HuH-7.5 (cell line): ENCODE data around the gene HES4.

ENCODE experiments used
- DNase-seq: peaks from one replicate; pipeline ENCODE4 v3.0.0; 2011; ENCODE audit warnings: low spot score

The HES4 gene, protein sequence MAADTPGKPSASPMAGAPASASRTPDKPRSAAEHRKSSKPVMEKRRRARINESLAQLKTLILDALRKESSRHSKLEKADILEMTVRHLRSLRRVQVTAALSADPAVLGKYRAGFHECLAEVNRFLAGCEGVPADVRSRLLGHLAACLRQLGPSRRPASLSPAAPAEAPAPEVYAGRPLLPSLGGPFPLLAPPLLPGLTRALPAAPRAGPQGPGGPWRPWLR

DNA sequence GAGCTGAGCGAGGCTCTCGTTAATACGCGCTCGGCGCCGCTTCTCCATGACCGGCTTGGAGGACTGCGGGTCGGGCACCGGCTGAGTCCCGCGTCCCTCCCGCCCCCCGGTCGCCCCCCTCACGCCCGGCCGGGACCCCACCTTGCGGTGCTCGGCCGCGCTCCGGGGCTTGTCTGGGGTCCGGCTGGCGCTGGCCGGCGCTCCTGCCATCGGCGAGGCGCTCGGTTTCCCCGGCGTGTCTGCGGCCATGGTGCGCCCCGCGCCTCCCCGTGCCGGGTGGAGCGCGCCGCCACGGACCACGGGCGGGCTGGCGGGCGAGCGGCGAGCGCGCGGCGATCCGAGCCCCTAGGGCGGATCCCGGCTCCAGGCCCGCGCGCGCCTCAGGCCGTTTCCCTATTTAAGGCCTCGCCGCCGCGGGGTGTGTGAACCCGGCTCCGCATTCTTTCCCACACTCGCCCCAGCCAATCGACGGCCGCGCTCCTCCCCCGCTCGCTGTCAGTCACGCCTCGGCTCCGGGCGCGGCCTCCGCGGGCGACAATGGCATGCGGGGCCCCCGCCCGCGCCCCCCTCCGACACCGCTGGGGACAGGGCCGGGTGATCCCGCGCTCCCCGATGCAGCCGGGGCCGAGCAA is at the start of gene HES4:
HES4 (minus strand) TSS at position 373 of the 632 bp plus-strand sequence; CDS start at position 249, 124 bp downstream.
- peak; percentile 88 for DNase-seq

DNA sequence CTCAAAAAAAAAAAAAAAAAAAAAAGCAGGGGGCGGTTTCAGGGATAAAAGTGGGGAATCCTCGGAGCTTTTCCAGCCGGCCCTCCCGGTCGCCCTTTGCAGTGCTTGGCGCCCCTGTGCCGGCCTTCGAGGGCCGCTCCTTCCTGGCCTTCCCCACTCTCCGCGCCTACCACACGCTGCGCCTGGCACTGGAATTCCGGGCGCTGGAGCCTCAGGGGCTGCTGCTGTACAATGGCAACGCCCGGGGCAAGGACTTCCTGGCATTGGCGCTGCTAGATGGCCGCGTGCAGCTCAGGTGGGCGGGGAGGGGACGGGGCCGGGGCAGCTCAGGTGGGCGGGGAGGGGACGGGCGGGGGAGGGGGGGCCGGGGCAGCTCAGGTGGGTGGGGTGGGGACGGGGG is 48.9 kb upstream of the HES4 start:
- DNase-seq = no peak

DNA sequence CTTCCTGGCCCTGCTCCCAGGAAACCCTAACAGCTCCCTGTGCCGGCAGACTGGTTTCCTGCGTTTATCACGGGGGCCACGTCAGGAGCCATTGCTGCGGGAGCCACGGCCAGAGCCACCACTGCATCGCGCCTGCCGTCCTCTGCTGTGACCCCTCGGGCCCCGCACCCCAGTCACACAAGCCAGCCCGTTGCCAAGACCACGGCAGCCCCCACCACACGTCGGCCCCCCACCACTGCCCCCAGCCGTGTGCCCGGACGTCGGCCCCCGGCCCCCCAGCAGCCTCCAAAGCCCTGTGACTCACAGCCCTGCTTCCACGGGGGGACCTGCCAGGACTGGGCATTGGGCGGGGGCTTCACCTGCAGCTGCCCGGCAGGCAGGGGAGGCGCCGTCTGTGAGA is 48.1 kb upstream of the HES4 start:
- DNase-seq = no peak

DNA sequence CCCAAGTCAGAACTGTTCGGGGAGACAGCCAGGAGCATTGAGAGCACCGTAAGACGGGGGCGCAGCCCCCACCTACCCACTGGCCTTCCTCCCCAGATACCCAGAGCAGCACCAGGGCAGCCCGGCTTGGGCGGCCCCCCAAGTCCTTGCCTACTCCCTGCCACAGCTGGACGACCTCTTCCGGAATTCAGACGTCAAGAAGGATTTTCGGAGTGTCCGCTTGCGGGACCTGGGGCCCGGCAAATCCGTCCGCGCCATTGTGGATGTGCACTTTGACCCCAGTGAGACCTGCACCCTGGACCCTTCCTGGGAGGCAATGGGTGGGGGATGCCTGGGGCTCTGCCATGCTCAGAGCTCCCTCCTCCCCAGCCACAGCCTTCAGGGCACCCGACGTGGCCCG is 47.5 kb upstream of the HES4 start:
- no peak for DNase-seq

DNA sequence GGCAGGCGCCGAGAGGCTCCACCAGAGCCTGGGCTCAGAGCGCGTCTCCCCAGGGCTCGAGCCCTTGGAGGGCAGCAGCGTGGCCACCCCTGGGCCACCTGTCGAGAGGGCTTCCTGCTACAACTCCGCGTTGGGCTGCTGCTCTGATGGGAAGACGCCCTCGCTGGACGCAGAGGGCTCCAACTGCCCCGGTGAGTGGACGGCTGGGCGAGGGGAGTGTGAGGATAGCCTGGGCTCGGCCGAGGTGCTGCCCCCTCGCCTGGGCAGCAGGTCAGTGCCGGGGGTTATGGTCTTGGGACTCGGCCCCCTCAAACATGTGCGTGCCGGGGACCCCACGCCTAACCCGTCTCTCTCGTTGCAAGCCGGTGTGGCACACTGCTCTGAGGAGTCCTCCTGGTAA is 46.9 kb upstream of the HES4 start:
- DNase-seq = no peak

DNA sequence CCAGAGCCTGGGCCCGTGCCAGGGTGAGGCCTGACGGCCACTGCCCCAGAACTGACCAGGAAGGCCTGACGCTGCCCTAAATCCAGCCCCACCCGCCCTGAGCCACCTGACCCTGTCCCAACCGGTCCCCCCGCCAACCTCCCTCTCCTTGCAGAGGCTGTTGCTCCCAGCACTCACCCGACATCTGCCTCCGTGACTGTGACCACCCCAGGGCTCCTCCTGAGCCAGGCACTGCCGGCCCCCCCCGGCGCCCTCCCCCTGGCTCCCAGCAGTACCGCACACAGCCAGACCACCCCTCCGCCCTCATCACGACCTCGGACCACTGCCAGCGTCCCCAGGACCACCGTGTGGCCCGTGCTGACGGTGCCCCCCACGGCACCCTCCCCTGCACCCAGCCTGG is 46.3 kb upstream of the HES4 start:
- DNase-seq = no peak

DNA sequence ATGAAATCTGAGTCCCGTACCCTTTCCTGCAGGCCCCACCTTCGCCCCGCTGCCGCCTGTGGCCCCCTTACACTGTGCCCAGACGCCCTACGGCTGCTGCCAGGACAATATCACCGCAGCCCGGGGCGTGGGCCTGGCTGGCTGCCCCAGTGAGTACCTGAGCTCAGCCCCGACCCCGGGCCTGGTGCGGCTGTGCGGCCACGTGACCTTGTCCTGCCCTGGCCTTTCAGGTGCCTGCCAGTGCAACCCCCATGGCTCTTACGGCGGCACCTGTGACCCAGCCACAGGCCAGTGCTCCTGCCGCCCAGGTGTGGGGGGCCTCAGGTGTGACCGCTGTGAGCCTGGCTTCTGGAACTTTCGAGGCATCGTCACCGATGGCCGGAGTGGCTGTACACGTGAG is 45.2 kb upstream of the HES4 start:
- DNase-seq = no peak

DNA sequence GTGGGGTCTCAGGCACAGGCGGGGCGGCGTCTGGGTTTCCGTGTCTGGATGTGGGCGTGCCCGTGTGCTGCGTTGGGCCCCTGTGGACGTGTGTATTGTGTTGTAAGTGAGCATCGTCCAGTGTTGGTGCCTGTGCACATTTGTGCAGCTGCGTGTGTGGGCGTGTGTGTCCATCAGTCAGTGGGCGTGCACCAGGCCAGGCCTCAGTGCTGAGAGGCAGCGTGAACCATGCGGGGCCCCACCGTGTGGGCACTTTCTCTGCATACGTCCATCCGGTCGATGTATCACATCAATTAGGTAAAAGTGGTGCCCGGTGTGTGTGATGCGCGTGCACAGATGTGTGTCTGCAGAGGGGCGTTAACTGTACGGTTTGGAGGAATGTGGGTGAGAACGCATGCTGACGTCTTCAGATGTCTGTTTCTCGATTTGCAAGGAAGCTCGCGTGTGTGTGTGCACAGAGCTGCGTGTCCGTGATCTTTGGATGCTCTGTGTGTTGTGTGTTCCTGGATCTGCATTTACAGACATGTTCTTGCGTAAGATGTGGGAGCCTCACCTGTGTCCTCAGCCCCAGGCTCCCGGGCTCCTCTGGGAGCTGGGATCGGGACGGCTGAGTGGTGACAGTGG is 44.7 kb upstream of the HES4 start:
- DNase-seq = no peak

DNA sequence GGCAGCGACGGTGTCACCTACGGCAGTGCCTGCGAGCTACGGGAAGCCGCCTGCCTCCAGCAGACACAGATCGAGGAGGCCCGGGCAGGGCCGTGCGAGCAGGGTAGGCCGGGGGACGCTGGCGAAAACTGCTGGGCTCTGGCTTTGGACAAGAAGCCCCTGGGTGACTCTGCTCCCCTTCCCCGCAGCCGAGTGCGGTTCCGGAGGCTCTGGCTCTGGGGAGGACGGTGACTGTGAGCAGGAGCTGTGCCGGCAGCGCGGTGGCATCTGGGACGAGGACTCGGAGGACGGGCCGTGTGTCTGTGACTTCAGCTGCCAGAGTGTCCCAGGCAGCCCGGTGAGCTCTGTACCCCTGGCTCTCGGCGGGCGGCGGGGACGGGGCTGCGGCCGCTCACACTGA is 44.0 kb upstream of the HES4 start:
- no peak for DNase-seq

DNA sequence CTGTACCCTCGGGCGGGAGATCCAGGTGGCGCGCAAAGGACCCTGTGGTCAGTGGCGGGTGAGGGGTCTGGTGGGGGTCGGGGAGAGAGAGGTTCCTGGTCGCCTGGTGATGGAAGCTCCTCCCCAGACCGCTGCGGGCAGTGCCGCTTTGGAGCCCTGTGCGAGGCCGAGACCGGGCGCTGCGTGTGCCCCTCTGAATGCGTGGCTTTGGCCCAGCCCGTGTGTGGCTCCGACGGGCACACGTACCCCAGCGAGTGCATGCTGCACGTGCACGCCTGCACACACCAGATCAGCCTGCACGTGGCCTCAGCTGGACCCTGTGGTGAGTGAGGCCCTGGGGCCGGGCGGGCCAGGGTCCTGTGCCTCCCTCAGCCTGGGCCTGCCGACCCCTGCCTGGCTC is 43.5 kb upstream of the HES4 start:
- DNase-seq = no peak

DNA sequence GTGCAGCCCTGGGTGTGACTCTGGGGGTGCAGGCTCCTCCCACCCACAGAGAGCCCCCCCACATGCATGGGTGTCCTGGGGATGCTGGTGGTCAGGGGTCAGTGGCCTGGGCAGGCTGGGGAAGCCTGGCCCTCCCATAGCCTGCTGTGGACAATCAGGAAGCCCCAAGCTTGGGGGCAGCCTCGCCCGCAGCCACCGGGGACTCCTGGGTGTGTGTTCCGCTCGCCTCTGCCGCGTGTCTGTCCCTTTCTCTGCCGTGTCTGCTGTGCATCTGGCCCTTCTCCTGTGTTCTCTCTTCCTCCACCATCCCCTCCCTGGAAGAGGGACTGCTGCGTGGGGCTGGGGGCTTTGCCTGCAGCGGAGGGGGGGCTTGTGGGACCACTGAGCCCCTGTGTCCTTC is 42.9 kb upstream of the HES4 start:
- no peak for DNase-seq

DNA sequence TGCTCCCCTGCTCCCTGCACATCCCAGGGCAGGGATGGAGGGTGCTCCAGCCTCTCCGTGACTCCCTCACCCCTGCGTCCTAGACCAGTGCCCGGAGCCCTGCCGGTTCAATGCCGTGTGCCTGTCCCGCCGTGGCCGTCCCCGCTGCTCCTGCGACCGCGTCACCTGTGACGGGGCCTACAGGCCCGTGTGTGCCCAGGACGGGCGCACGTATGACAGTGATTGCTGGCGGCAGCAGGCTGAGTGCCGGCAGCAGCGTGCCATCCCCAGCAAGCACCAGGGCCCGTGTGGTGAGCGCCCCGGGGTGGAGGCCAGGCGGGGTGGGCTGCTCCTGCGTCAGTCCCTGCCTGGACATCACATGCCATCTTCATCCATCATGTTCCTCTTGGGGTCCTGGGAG is 42.0 kb upstream of the HES4 start:
- DNase-seq = no peak

DNA sequence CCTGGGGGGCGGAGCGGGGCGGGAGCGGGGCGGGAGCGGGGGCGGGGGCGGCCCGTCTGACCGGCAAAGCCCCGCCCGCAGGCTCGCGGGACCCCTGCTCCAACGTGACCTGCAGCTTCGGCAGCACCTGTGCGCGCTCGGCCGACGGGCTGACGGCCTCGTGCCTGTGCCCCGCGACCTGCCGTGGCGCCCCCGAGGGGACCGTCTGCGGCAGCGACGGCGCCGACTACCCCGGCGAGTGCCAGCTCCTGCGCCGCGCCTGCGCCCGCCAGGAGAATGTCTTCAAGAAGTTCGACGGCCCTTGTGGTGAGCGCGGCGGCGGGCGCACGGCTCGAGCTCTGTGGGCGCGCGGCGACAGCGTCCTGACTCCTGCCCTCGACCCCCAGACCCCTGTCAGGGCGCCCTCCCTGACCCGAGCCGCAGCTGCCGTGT is 41.2 kb upstream of the HES4 start:
- DNase-seq = no peak

DNA sequence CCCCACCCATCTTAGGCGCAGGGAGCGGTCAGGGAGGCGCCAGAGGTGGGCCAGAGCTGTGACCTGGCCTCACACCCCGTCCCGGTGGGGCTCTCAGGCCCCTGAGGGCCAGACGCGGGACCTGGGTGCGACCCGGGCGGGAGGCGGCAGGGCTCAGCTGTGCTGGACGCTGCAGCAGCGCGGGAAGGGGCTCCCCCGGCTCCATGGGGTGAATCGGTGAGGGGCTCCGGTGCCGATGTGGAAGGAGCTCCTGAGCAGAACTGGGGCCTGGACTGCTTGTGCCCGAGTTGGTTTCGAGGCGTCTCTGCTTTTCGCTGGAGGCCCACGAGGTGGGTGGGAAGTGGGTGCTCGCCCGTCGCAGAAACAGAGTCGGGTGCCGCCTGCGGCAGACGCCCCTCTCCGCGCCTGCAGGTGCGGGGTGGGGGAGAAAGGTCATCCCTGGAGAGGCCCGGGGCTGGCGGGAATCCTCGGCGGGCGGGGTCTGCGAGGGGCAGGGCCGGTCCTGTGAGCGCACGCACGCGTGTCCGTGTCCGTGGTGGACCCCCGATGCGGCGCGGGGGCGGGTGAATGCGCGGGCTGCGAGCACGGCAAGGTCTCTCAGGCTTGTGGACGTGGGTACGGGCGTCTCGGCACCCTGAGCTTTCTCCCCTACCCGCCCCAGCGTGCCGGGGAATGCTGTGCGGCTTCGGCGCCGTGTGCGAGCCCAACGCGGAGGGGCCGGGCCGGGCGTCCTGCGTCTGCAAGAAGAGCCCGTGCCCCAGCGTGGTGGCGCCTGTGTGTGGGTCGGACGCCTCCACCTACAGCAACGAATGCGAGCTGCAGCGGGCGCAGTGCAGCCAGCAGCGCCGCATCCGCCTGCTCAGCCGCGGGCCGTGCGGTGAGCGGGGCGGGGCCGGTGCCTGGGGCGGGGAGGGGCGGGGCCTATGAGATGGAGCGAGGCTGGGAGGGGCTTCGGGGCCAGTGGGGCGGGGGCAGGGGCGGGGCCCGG is 40.4 kb upstream of the HES4 start:
- peak; percentile 97 for DNase-seq

DNA sequence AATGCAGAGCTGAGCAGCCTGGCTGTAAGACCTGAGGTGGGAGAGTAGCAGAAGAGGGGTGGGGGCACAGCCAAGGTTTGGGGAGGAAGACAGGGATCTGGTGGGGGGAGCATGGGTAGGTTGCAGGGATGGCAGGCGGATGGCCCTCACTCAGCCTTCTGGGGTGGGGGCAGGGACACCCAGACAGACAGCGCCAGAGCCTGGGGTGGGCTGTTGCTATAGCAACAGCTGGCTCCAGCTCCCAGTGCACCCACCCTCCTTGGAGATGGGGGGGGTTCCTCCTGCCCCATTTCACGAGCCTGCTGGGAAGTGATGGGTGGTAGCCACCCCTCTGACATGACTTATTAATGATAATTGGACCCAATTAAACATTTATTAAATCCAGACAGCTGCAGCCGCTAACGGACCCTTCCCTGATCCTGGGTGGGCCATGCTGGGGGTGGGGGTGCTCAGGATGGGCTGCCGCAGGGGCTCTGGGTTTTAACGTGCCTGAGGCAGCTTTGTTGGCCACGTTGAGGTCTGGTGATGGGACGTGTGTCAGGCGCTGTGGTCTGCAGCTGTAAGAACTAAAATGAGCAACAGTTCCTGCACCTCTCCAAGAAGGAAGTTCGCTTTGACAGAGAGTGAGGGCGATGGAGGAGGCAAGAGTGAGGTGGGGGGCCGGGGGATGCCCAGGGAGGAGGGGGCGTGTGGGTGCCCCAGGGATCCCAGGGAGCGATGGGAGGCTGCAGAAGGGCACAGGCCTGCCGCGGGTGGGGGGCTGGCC is 39.4 kb upstream of the HES4 start:
- no peak for DNase-seq

DNA sequence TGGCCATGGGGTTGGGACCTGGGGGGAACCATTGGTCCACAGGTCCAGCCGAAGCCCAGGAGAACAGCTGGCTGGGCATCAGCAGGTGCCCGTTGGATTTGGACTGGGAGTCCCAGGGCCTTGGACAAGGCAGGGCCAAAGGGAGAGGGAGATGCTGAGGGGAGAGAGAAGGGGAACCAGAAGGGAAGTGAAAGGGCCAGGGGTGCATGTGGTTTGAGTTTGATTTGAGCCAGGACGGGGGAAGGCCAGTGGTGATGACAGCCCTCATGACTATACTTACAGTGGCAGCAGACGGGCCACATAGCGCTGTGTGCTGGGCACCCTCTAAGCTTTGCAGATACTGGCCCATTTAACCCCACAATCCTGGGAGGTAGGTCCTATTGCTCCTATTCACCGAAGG is 38.8 kb upstream of the HES4 start:
- no peak for DNase-seq

DNA sequence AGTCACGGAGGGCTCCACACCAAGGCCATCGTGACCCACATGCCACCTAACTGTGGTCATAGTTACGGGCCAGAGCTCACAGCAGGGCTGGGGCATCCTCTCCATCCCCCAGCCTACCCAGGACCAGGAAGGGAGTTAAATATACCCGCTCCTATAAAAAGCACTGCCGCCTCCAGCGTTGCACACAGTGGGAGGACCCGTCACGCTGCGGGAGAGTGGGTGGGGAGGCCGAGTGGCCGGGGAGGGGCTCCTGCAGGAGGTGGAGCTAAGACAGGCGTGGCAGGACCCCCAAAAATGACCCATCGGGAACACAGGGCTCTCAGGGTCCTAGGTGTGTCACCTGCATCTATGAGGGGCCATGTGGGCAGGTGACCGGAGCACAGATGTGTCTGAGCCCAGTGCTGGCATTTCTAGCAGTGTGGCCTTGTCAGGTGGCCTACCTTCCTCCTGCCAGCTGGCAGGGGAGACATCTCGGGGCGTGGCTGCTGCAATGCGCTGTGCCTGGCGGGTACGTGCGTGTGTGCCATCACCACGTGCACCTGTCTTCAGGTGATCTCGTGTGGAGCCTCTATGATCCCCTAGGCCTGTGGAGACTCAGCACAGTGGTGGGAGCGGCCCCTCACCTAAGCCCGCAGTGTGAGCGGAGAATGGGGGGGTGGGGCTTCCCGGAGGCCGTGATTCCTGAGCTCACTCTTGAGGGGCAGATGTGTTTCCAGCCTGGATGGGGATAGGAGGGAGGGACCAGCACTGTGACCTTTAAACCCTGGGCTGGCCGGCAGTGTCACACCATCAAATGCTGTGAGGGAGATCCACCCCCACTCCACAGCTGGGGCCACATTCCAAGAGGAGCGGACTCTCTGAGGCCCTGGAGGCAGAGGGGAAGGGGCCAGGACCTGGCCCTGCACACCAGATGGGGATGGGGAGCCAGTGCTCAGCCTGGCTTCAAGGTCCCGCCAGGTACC is 37.8 kb upstream of the HES4 start:
- DNase-seq = peak; percentile 68

DNA sequence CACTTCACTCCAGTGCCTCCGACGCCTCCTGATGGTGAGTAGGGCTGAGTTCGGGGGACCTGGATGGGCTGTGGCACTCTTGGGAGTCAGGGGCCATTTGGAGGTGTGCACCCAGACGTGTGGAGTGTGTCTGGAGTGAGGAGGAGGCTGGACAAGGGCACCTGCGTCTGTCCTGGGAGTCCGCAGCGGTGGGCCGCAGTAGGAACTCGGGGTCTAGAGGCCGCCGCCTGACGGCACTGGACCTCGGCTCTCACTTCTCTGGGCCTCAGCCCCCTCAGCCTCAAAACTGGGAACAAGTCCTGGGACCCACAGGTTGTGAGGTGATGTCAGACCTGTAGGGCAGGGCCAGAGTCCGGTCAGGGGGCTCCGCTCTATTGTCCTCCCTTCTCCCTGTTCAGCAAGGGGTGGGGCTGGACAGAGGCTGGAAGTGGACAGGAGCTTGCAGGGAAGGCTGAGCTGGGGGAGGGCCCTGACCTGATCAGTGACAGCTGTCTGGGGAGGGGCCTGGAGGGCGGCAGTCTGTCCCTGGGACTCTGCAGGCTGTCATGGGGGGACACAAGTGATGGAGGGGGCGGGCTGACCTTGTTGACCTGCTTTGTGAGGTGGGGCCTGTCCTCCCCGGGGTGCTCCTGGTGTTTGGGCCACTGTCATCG is 35.5 kb upstream of the HES4 start:
- no peak for DNase-seq

DNA sequence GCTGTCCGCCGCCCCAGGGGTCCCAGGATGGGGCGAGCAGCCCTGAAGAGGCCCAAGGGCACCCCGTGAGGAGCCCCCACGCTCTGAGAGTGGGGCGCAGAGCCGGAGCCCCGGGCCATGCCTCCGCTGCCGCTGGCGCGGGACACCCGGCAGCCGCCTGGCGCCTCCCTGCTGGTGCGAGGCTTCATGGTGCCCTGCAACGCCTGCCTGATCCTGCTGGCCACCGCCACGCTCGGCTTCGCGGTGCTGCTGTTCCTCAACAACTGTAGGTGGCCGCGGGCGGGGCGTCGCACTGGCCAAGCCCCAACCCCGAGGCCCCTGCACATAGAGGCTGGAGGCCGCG is 34.5 kb upstream of the HES4 start:
- DNase-seq = no peak
